ENCODE results near the gene SWSAP1. TPM values are rescaled to one million over a fixed set of nuclear protein-coding genes. Genes with fewer than 3 reads are reported as not detected.

The SWSAP1 gene
- total RNA-seq, 1 donor from 2014 or later, result 1.5 TPM

DNA sequence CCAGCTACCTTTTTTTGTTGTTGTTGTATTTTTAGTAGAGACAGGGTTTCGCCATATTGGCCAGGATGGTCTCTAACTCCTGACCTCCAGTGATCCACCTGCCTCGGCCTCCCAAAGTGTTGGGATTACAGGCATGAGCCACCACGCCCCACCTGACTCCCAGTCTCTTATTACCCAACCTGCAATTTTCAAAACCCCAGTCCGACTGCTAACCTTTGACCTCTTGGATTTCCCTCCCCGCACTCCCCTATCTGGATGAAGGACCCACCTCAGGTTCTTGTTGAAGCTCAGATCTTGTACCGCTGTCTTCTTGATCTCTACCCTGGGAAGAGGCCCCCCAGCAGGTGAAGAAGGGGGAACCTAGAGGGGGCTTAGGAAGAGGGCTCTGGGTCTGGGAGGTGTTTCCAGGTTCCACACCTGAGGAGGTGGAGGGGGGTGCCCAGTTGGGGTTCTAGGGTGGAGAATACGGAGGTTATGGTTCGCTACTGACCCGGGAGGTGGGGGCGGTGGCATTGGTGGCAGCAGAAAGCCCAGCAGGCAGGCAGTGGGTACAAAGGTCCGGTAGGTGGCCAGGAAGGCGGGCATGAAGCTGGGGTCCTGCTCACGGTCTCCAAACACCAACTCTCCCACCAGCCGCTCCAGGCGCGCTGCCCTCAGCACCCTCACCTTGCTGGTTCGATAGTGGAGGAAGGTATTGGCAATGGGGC is 42.0 kb downstream of the SWSAP1 start:
- DNase-seq (ENCODE audit: extremely low spot score in 2 of 2), result no peak
- no peak overlapping the region for H3K27ac ChIP-seq
- no peak for TF ChIP-seq POLR2AphosphoS5 (IDR thresholded peaks at IDR 0.05; ENCODE audit: insufficient read depth in 1 of 2, low read depth in 1 of 2)
- TF ChIP-seq, protein P1, sequence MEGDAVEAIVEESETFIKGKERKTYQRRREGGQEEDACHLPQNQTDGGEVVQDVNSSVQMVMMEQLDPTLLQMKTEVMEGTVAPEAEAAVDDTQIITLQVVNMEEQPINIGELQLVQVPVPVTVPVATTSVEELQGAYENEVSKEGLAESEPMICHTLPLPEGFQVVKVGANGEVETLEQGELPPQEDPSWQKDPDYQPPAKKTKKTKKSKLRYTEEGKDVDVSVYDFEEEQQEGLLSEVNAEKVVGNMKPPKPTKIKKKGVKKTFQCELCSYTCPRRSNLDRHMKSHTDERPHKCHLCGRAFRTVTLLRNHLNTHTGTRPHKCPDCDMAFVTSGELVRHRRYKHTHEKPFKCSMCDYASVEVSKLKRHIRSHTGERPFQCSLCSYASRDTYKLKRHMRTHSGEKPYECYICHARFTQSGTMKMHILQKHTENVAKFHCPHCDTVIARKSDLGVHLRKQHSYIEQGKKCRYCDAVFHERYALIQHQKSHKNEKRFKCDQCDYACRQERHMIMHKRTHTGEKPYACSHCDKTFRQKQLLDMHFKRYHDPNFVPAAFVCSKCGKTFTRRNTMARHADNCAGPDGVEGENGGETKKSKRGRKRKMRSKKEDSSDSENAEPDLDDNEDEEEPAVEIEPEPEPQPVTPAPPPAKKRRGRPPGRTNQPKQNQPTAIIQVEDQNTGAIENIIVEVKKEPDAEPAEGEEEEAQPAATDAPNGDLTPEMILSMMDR (IDR thresholded peaks at IDR 0.05), result no peak
- no peak for TF ChIP-seq POLR2A (IDR thresholded peaks at IDR 0.05)
- H3K4me3 ChIP-seq, result no peak overlapping the region
- H3K4me1 ChIP-seq, result peaks cover 27% of the 10 kb centered on the region
- H3K36me3 ChIP-seq, result no peaks in the 10 kb centered on the region
- H3K9me3 ChIP-seq, result no peaks in the 10 kb centered on the region
- intact Hi-C loops (cut with DNase I), result no loop called here
- no peaks in the 10 kb centered on the region for H3K27me3 ChIP-seq

- Histone ChIP-seq H3K9me3 (no peaks in the 10 kb centered on the region), H3K4me1 (peaks cover 43% of the 10 kb centered on the region), H3K36me3 (no peaks in the 10 kb centered on the region), H3K27ac (peak overlapping the region; percentile 59), H3K27me3 (no peaks in the 10 kb centered on the region), H3K4me3 (peak overlapping the region; percentile 49 to 51)
- TF ChIP-seq POLR2A (IDR thresholded peaks at IDR 0.05), result no peak
- TF ChIP-seq POLR2AphosphoS5 (IDR thresholded peaks at IDR 0.05; ENCODE audit: insufficient read depth in 1 of 2, low read depth in 1 of 2), result no peak
- TF ChIP-seq, protein P1 (IDR thresholded peaks at IDR 0.05), result no peak
- no peak for DNase-seq (ENCODE audit: extremely low spot score in 2 of 2)
- intact Hi-C loops (cut with DNase I), result no loop called here
These were observed 43.7 kb downstream of the SWSAP1 start for GRCh38 chr19:11418094-11418548.

GRCh38 chr19:11418549-11419506 is 44.4 kb downstream of the SWSAP1 start, which contains the start of gene RGL3:
RGL3 (minus strand) TSS chr19:11419314; CDS start chr19:11419278, 36 bp downstream.
- peak within 1 kb of the TSS; percentile 68 for H3K27ac ChIP-seq
- DNase-seq (ENCODE audit: extremely low spot score in 2 of 2), result no peak
- intact Hi-C loops (cut with DNase I), result no loop called here
- no peaks in the 10 kb centered on the region for H3K36me3 ChIP-seq
- TF ChIP-seq, protein P1 (IDR thresholded peaks at IDR 0.05), result no peak
- TF ChIP-seq POLR2AphosphoS5 (IDR thresholded peaks at IDR 0.05; ENCODE audit: insufficient read depth in 1 of 2, low read depth in 1 of 2) (peak in 1 of 2 donors; percentile 51), POLR2A (IDR thresholded peaks at IDR 0.05) (no peak)
- peak within 1 kb of the TSS; percentile 49 to 51 for H3K4me3 ChIP-seq
- no peaks in the 10 kb centered on the region for H3K27me3 ChIP-seq
- H3K9me3 ChIP-seq, result no peaks in the 10 kb centered on the region
- peaks cover 50% of the 10 kb centered on the region for H3K4me1 ChIP-seq

DNA sequence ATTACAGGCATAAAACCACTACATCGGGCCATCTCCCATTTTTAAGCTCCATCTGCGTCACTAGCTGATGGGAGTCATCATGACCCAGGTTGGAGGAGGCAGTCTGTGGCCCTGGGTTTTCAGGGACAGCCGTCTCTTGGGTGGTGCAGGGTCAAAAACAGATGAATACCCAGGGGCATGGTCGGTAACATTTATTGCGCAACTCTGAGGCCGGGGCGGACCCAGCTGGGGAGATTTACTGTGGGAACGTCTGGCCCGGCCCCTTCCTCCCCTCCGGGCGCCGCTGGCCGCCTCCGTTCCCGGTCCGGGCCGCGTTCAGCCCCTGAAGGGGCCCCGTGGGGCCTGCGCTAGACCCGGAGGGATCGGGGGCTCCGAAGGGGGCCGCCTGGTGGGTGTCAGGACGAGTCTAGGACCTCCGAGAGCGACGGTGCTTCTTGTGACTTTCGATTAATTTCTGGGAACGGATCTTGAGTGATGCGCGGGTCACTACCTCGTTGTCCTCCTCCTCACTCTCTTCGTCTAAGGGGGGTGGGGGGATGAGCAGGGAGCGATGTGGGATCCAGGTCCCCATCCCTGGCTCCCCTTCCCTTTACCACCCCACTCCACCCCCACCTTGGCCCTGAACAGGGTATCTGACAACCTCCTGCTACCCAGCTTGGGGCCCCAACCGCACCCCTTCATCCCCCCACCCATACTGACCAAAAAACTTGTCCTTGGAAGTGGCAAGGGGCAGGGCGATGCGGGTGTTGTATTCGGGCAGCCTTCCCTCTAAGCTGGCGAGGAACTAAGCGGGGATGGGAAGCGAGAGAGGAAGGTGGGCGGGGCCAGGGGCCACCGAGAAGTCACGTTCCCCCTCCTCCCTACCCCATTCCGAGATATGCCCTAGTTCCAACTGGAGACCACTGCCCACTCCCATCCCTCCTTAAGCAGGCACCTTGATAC is 46.2 kb downstream of the SWSAP1 start:
- H3K9me3 ChIP-seq, result no peaks in the 10 kb centered on the region
- H3K4me3 ChIP-seq, result peak overlapping the region; percentile 33 to 47
- H3K27me3 ChIP-seq, result no peaks in the 10 kb centered on the region
- no peaks in the 10 kb centered on the region for H3K36me3 ChIP-seq
- TF ChIP-seq, protein P1 (IDR thresholded peaks at IDR 0.05), result no peak
- TF ChIP-seq POLR2AphosphoS5 (IDR thresholded peaks at IDR 0.05; ENCODE audit: insufficient read depth in 1 of 2, low read depth in 1 of 2), result peak; percentile 18 to 75
- TF ChIP-seq POLR2A (IDR thresholded peaks at IDR 0.05), result no peak
- intact Hi-C loops (cut with DNase I), result loop anchor here (5.0 kb wide), 1 partner anchor 38 kb away; the partner anchor contains the start of gene EPOR
- H3K27ac ChIP-seq, result peak overlapping the region; percentile 68
- DNase-seq (ENCODE audit: extremely low spot score in 2 of 2), result no peak
- peaks cover 54% of the 10 kb centered on the region for H3K4me1 ChIP-seq
